K562 (cell line): ENCODE data around the gene MINDY3. TPM values are rescaled to one million over a fixed set of nuclear protein-coding genes. Genes with fewer than 3 reads are reported as not detected.

Source experiments
- E2F3 ChIP-seq: fragments of 250-450 bp; sonication (Bioruptor Pico); IDR thresholded peaks from 2 replicates; pipeline ENCODE4 v1.4.0; 2020; ENCODE audit warnings: mild to moderate bottlenecking
- EGR1 ChIP-seq: fragments of 450-650 bp; conservative IDR thresholded peaks from 2 replicates; pipeline ENCODE4 v1.6.1; 2017; ENCODE audit warnings: mild to moderate bottlenecking
- PHB ChIP-seq: fragments of 250-450 bp; sonication (Bioruptor Pico); IDR thresholded peaks from 2 replicates; pipeline ENCODE4 v1.5.0; 2021
- SNRNP70 ChIP-seq: fragments of 200-400 bp; formaldehyde crosslinking; optimal IDR thresholded peaks from 2 replicates; pipeline ENCODE3; 2017; ENCODE audit warnings: low read depth, low read length
- THRAP3 ChIP-seq: fragments of 450-650 bp; IDR thresholded peaks from 2 replicates; pipeline ENCODE4 v1.6.1; 2016; ENCODE audit warnings: mild to moderate bottlenecking, inconsistent platforms, borderline replicate concordance
- polyA plus RNA-seq, 8 experiments: library from polyadenylated mRNA; depleted of rRNA in 4 of 8; stranded (reverse) in 5 of 8; unstranded in 3 of 8; fragments of >200 nt; fragmentation: Nextera tagmentation in 2 of 8; fragmentation: Illumina TruSeq in 1 of 8; extraction: Ambion mirVana in 2 of 8; extraction: Trizol in 1 of 8; gene quantifications; 2 replicates each; pipeline versions ENCODE4 v1.2.1 to v1.2.3, GENCODE V29; 2011 to 2014; ENCODE audit warnings: inconsistent platforms in 1 of 8, missing spikeins in 1 of 8
- total RNA-seq, 7 experiments: library from RNA; depleted of rRNA in 6 of 7; stranded (reverse); fragments of >200 nt in 6 of 7; fragmentation: Illumina TruSeq in 2 of 7; extraction: Trizol in 2 of 7; gene quantifications; 2 replicates each; pipeline versions ENCODE4 v1.2.1 to v1.2.3, GENCODE V29; 2011 to 2021; ENCODE audit warnings: low replicate concordance in 1 of 7
- TF ChIP-seq, protein P1 (sequence below), 2 experiments: fragments of 450-650 bp; IDR thresholded peaks; 2 replicates each; pipeline ENCODE4 v1.6.1; 2016; ENCODE audit warnings: mild to moderate bottlenecking in 2 of 2, borderline replicate concordance in 1 of 2, low read depth in 1 of 2, moderate library complexity in 1 of 2

Gene MINDY3
- total and polyA plus RNA-seq, 9 of the 15 experiments (the other 6 are each of a cell fraction or from before 2014, with no cell fraction given): 14.0 to 35.9 (median 23.6) TPM

GRCh38 chr10:15868006-15868405 is 7.7 kb upstream of the MINDY3 start (continued):
- TF ChIP-seq, protein P1, sequence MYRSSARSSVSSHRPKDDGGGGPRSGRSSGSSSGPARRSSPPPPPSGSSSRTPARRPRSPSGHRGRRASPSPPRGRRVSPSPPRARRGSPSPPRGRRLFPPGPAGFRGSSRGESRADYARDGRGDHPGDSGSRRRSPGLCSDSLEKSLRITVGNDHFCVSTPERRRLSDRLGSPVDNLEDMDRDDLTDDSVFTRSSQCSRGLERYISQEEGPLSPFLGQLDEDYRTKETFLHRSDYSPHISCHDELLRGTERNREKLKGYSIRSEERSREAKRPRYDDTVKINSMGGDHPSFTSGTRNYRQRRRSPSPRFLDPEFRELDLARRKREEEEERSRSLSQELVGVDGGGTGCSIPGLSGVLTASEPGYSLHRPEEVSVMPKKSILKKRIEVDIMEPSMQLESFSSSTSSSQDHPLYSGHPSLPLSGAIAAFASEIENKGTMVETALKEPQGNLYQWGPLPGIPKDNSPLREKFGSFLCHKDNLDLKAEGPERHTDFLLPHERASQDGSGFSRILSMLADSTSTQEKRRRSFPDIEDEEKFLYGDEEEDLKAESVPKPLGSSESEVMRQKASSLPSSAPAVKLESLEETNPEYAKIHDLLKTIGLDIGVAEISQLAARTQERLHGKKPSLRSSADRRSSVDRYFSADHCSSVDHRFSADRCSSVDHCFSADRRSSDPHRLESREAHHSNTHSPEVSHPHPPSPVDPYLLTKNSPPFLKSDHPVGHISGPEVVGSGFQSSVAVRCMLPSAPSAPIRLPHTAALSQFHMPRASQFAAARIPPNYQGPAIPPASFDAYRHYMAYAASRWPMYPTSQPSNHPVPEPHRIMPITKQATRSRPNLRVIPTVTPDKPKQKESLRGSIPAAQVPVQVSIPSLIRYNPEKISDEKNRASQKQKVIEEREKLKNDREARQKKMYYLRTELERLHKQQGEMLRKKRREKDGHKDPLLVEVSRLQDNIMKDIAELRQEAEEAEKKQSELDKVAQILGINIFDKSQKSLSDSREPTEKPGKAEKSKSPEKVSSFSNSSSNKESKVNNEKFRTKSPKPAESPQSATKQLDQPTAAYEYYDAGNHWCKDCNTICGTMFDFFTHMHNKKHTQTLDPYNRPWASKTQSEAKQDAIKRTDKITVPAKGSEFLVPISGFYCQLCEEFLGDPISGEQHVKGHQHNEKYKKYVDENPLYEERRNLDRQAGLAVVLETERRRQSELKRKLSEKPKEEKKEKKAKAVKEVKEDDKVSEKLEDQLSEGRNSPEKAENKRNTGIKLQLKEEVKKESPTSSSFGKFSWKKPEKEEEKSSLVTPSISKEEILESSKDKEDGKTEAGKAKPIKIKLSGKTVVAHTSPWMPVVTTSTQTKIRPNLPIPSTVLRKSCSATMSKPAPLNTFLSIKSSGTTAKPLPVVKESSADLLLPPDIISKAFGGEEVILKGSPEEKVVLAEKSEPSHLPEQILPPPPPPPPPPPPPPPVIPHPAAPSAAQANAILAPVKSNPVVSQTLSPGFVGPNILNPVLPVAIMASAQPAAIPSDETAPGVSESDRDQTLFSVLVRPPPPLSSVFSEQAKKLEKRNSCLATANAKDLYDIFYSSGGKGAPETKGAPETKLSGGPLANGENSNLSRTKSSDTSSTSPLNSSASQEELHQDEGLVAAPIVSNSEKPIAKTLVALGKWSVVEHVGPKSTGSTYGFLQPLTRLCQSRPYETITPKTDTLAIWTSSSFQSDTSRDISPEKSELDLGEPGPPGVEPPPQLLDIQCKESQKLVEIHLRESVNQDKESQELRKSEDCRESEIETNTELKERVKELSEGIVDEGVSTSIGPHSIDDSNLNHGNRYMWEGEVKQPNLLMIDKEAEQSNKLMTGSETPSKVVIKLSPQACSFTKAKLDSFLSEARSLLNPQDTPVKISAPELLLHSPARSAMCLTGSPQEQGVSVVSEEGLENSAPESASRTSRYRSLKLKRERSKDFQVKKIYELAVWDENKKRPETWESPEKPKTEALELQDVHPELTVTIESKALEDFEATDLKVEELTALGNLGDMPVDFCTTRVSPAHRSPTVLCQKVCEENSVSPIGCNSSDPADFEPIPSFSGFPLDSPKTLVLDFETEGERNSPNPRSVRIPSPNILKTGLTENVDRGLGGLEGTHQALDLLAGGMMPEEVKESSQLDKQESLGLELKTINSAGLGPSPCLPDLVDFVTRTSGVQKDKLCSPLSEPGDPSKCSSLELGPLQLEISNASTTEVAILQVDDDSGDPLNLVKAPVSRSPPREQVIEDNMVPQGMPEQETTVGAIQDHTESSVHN (IDR thresholded peaks at IDR 0.05; ENCODE audit: borderline replicate concordance in 1 of 2, low read depth in 1 of 2): no peak
- TF ChIP-seq THRAP3 (no peak), SNRNP70 (no peak), EGR1 (no peak), E2F3 (CRISPR knock-in tag) (no peak), PHB (CRISPR knock-in tag) (no peak)
